Mesodermal cell (in vitro differentiated cells): ENCODE measurements around the gene GRAMD2B.

Experiments used
- H3K27ac ChIP-seq: 2 replicates; pipeline ENCODE4 v1.7.0; 2013; ENCODE audit warnings: mild to moderate bottlenecking, low read depth, low read length, moderate library complexity; ENCODE audit not compliant: severe bottlenecking
- H3K36me3 ChIP-seq: 2 replicates; pipeline ENCODE4 v1.7.1; 2013; ENCODE audit warnings: mild to moderate bottlenecking, low read length, moderate library complexity; ENCODE audit not compliant: control insufficient read depth, insufficient read depth
- H3K4me1 ChIP-seq: one replicate; pipeline ENCODE4 v1.7.1; 2013; ENCODE audit warnings: mild to moderate bottlenecking, low read length; ENCODE audit not compliant: insufficient read depth, control insufficient read depth, poor library complexity, severe bottlenecking
- H3K4me3 ChIP-seq: 2 replicates; pipeline ENCODE4 v1.7.0; 2013; ENCODE audit warnings: low read length, control low read depth, mild to moderate bottlenecking; ENCODE audit not compliant: insufficient read depth, poor library complexity, severe bottlenecking; ENCODE audit errors: extremely low read depth
- H3K9me3 ChIP-seq: 2 replicates; pipeline ENCODE4 v1.7.1; 2013; ENCODE audit warnings: mild to moderate bottlenecking, low read length, moderate library complexity; ENCODE audit not compliant: control insufficient read depth
- WGBS, 2 experiments: methylation state at CpG; one replicate each; pipeline ENCODE4 v1.1.5; 2013; ENCODE audit warnings: missing lambda C conversion rate in 2 of 2; ENCODE audit not compliant: insufficient coverage in 2 of 2; 5-methylcytosine and 5-hydroxymethylcytosine counted together

Gene GRAMD2B

DNA sequence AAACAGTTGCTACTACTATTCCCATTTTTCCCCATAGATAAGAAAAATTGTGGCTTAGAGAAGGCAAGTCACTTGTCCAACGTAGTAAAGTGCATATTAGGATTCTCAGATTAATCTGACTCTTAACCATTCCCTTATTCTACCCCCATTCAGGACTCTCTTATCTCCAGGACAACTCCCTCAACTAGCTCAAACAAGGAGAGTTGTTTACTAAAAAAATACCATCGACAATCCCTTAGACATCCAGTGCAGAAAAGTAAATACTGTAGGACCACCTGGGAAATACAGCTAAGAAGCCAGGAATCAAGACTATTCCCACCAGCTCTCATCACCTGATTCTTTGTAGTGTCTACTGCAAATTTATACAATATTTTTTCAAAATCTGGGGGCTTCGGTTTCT, 9.4 kb upstream of the GRAMD2B start:
- WGBS, 2 experiments: 50 to 100% methylated on average over 1 to 2 of the region's 3 CpGs
- Histone ChIP-seq H3K4me3 (no peak overlapping the region), H3K27ac (no peak overlapping the region), H3K9me3 (no peaks in the 10 kb centered on the region), H3K4me1 (no peaks in the 10 kb centered on the region), H3K36me3 (no peaks in the 10 kb centered on the region)

DNA sequence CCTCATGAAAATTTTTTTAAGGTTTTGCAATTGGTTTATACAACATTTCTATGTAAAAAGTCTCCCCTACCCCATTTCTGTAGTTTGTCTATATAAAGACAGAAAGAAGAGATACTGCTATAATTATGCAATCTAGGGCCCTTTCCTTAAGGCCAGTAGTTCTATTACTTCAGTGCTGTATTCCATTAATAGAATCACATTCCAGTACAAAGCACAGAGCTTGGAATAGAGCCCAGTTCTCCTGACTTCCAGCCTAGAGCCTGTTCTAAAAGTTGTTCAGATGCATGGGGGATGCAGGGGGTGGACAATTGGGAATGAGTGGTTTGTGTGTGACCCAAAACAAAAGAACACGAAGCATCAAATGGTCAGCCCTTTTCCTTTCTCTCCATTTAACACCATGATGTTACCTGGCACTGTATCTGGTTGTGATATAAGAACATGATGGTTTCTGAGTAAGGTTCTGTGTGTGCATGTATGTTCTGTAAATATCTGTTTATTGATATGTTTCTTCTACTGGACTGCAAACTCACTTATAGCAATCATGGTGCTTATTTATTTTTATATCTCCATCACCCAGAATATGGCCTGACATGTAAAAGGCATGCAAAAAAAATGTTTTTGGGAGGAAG, 8.2 kb upstream of the GRAMD2B start:
- WGBS, 2 experiments: no CpG with 5 or more reads among the region's 1 CpG
- no peaks in the 10 kb centered on the region for H3K4me1 ChIP-seq
- no peak overlapping the region for H3K27ac ChIP-seq
- H3K4me3 ChIP-seq: no peak overlapping the region
- H3K36me3 ChIP-seq: no peaks in the 10 kb centered on the region
- no peaks in the 10 kb centered on the region for H3K9me3 ChIP-seq

DNA sequence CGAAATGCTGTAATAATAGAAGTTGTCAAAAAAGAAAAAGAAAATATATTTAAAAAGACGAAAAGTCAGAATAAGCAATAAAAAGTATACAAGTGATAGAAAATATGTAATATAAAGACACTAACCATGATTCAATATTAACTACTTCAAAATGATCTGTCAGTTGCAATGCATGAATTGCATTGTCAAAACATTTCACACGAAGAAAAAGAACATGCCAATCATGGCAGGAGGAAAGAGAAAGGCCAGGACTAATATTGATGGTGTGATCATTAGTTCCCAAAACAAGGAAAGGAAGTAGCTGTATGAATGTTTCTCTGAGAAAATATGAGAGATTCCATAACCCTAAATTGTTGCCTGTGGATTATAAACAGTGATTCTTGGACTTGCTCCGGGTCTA, 7.4 kb upstream of the GRAMD2B start:
- H3K27ac ChIP-seq: no peak overlapping the region
- no peaks in the 10 kb centered on the region for H3K4me1 ChIP-seq
- 80 to 100% methylated on average over 1 of the region's 4 CpGs for WGBS, 2 experiments
- no peak overlapping the region for H3K4me3 ChIP-seq
- H3K9me3 ChIP-seq: no peaks in the 10 kb centered on the region
- H3K36me3 ChIP-seq: no peaks in the 10 kb centered on the region

DNA sequence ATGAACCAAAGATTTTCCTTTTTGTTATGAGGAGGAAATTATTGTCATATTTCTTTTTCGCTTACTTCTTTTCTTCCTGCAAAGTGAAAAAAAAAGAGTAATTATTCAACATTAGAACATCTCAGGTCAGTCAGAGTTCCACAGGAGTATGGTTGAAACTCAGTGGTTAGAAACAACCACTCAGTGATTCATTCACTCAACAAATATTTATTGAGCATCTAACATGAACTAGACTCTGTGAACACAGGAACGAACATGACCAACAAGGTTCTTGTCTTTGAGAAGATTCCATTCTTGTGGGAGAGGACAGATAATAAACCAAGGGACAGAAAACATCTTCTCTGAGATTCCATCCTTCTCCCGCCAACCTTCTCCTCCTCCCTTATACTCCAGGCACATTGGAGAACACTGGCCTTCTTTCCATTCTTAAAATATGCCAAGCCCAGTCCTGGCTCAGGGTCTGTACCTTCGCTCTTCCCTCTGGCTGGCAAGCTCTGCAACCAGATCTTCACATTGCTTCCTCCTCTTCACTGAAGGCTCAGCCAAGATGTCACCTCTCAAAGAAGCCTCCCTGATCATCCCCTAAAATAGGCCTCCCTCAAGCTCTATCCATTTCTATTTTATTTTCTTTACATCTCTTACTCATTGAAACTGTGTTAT, 6.8 kb upstream of the GRAMD2B start:
- H3K36me3 ChIP-seq: no peaks in the 10 kb centered on the region
- H3K9me3 ChIP-seq: no peaks in the 10 kb centered on the region
- no peak overlapping the region for H3K27ac ChIP-seq
- no peak overlapping the region for H3K4me3 ChIP-seq
- no peaks in the 10 kb centered on the region for H3K4me1 ChIP-seq
- 87 to 89% methylated on average over 2 to 3 of the region's 4 CpGs for WGBS, 2 experiments

DNA sequence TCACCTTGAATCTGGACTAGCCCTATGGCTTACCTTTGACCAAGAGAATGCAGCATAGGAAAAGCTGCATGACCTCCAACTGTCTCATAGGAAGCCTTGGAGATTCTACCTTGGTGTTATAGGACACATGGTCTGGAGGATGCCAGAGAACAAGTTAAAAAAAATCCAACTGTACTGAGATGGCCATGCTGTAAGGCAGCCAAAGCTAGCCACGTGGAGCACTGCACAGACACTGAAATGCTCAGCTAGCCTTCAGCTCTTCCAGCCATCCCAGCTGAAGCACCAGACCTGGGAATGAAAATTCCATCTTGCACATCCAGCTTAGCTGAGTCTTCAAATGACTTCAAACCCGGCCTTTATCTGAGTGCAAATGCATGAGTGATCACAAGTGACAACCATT, 6.0 kb upstream of the GRAMD2B start:
- no peaks in the 10 kb centered on the region for H3K4me1 ChIP-seq
- no peaks in the 10 kb centered on the region for H3K36me3 ChIP-seq
- no peaks in the 10 kb centered on the region for H3K9me3 ChIP-seq
- 87 to 100% methylated on average over 1 to 2 of the region's 2 CpGs for WGBS, 2 experiments
- H3K4me3 ChIP-seq: no peak overlapping the region
- H3K27ac ChIP-seq: no peak overlapping the region

DNA sequence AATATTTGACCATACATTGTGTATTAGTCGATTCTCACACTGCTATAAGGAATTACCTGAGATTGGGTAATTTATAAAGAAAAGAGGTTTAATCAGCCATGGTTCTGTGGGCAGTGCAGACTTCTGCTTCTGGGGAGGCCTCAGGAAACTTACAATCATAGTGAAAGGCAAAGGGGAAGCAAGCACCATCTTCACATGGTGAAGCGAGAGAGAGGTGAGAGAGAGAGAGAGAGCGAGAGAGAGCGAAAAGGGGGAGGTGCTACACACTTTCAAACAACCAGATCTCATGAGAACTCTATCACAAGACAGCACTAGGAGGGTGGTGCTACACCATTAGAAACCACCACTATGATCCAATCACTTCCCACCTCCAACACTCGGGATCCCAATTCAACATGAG, 4.1 kb upstream of the GRAMD2B start:
- H3K36me3 ChIP-seq: no peaks in the 10 kb centered on the region
- no peak overlapping the region for H3K27ac ChIP-seq
- H3K4me1 ChIP-seq: no peaks in the 10 kb centered on the region
- H3K4me3 ChIP-seq: no peak overlapping the region
- H3K9me3 ChIP-seq: no peaks in the 10 kb centered on the region
- WGBS, 2 experiments: 100% methylated on average over 1 of the region's 5 CpGs; no CpG with 5 or more reads in 1 of the 2 experiments

DNA sequence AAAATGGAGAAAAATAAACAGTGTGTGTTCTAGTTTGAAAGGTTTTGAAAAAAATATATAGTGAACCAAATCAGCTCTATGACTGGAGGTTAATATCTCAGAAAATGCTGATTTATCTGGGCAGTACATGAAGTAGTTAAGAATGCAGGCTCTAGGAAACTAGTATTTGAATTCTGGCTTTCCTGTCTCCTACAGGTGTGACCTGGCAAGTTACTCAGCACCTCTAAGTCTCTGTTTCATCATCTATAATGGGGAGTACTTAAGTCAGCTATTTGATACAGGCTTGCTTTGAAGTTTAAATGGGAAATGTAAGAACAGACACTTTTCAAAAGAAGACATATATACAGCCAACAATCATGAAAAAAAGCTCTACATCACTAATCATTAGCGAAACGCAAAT, 5.2 kb downstream of the GRAMD2B start:
- Histone ChIP-seq H3K4me3 (no peak overlapping the region), H3K27ac (no peak overlapping the region), H3K36me3 (no peaks in the 10 kb centered on the region), H3K9me3 (no peaks in the 10 kb centered on the region), H3K4me1 (no peaks in the 10 kb centered on the region)
- WGBS, 2 experiments: no CpG with 5 or more reads among the region's 2 CpGs

DNA sequence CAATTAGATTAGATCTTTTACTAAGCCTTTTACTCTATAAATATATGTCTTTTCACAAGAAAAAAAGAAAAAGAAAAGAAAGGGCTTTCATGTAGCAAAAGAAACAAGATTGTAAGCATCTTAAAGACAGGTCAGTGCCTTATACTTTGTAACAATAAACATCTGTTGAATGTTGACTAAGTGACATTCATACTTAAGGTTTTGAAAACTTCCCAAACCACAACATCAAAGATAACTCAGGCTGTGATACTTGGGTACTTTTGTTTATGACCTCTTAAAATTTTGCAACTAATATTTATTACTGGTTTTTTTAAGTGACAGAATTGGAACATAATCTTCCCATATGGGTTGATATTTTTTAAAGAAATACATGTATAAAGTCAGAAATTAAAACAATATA, 7.4 kb downstream of the GRAMD2B start:
- Histone ChIP-seq H3K4me1 (no peaks in the 10 kb centered on the region), H3K27ac (no peak overlapping the region), H3K36me3 (no peaks in the 10 kb centered on the region), H3K9me3 (no peaks in the 10 kb centered on the region), H3K4me3 (no peak overlapping the region)

DNA sequence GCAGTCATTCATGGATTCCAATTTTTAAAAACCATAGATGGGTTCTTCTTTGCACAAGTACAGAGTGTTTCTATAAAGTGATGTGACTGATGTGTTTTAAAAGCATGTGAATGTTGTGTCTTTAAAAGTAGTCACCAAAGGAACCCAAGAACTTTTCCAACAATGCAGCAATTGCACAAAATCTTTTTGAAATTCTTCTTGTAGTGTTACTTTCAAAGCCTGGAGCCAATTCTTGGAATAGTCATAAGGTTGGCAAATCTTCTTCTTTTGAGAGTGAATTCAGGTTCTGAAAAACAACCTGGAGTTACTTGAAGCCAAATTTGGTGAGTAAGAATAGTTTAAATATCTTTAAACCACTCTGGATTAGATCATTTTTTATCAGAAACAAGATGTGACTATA, 10.5 kb downstream of the GRAMD2B start:
- H3K4me1 ChIP-seq: no peaks in the 10 kb centered on the region
- no peaks in the 10 kb centered on the region for H3K9me3 ChIP-seq
- no peaks in the 10 kb centered on the region for H3K36me3 ChIP-seq
- no peak overlapping the region for H3K4me3 ChIP-seq
- H3K27ac ChIP-seq: no peak overlapping the region

DNA sequence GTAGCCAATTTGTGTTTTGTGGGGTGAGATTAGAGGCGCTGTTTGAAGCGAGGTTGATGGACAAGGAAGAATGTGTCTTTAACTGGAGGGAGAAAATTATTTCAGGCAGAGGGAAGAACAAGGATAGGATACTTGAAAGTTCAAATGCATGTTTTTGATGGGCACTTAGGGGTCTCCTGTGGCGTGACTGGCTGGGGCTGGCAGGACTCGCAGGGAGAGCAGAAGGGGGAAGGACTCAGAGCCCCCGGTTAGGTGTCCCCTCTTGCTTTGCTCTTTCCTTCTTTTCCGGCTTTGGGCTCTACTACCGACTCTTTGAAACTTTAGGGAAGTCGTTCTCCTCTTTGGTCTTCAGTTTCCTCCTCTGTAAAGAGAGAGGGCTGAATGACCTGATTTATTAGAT, 12.1 kb downstream of the GRAMD2B start:
- Histone ChIP-seq H3K27ac (no peak overlapping the region), H3K36me3 (no peaks in the 10 kb centered on the region), H3K9me3 (no peaks in the 10 kb centered on the region), H3K4me1 (no peaks in the 10 kb centered on the region), H3K4me3 (no peak overlapping the region)
- 92 to 98% methylated on average over 5 of the region's 8 CpGs for WGBS, 2 experiments

DNA sequence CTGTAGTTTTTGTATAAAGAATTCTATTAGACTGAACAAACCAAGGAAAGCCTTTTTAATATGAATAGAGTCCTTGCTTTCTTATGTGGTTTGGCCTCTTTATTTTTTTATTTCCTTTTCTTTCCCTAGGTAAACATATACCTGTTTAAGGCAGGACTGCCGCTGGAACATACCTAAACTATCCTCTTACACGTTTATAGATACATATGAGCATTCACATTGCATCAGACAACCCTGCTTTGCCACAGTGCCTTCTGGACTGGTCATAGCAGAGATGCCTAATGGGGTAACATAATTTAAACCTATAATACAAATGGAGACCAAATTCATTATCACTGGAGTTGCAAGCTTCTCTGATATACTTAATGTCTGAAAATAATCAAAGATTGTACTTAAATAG, 12.5 kb downstream of the GRAMD2B start:
- no peak overlapping the region for H3K4me3 ChIP-seq
- no peak overlapping the region for H3K27ac ChIP-seq
- no peaks in the 10 kb centered on the region for H3K36me3 ChIP-seq
- no peaks in the 10 kb centered on the region for H3K4me1 ChIP-seq
- no peaks in the 10 kb centered on the region for H3K9me3 ChIP-seq
- WGBS, 2 experiments: 79% methylated on average over 2 of the region's 2 CpGs; no CpG with 5 or more reads in 1 of the 2 experiments
